Epithelial cell of proximal tubule (primary cell): ENCODE data around the gene SLC5A5. TPM values are rescaled to one million over a fixed set of nuclear protein-coding genes. Genes with fewer than 3 reads are reported as not detected.

Source experiments
- DNase-seq: peaks from one replicate; pipeline ENCODE4 v3.0.0-alpha.2; 2011; ENCODE audit warnings: low read depth
- H3K4me3 ChIP-seq: 2 replicates; pipeline ENCODE4 v1.5.1; 2011; ENCODE audit warnings: low read depth, mild to moderate bottlenecking, low read length
- CTCF ChIP-seq: conservative IDR thresholded peaks from 2 replicates; pipeline ENCODE4 v1.5.1; 2012; ENCODE audit warnings: low read depth, mild to moderate bottlenecking, low read length
- total RNA-seq: library from RNA; depleted of rRNA; stranded (reverse); fragments of >200 nt; gene quantifications from 2 replicates; pipeline ENCODE4 v1.2.3, GENCODE V29; 2015

Gene SLC5A5
- total RNA-seq, 1 donor from 2014 or later, result not detected

GRCh38 chr19:17841371-17841809 is 30.4 kb upstream of the SLC5A5 start:
- no peak for TF ChIP-seq CTCF
- DNase-seq, result no peak
- peak overlapping the region; percentile 55 for H3K4me3 ChIP-seq

GRCh38 chr19:17841810-17842662 is 29.7 kb upstream of the SLC5A5 start:
- DNase-seq, result peak; percentile 42
- TF ChIP-seq CTCF, result no peak

GRCh38 chr19:17842663-17843291 is 29.0 kb upstream of the SLC5A5 start:
- DNase-seq, result no peak
- TF ChIP-seq CTCF, result no peak
- peak overlapping the region; percentile 53 for H3K4me3 ChIP-seq

More at GRCh38 chr19:17841810-17842662, 29.7 kb upstream of the SLC5A5 start:
- H3K4me3 ChIP-seq, result peak overlapping the region; percentile 55

GRCh38 chr19:17843292-17843827 is 28.4 kb upstream of the SLC5A5 start:
- H3K4me3 ChIP-seq, result no peak overlapping the region
- TF ChIP-seq CTCF, result no peak
- no peak for DNase-seq

GRCh38 chr19:17843908-17844490 is 27.7 kb upstream of the SLC5A5 start:
- TF ChIP-seq CTCF, result no peak
- H3K4me3 ChIP-seq, result no peak overlapping the region
- DNase-seq, result no peak

GRCh38 chr19:17846146-17846545 is 25.6 kb upstream of the SLC5A5 start:
- H3K4me3 ChIP-seq, result no peak overlapping the region
- TF ChIP-seq CTCF, result no peak
- no peak for DNase-seq
